NOMO-1 (cell line): ENCODE results near the gene TEX10.
"Not testable (repeated sequence)": the region's sequence is repeated elsewhere in the genome, so short reads cannot be mapped to it uniquely, and the experiment has no call there.

Source experiments
- DNase-seq, 2 experiments: peaks; one replicate each; lab custom pipeline; 2025; ENCODE audit not compliant: unreplicated experiment in 2 of 2; lab: John Stamatoyannopoulos, UW

The TEX10 gene

GRCh38 chr9:100352727-100353505 lies at the start of gene TEX10:
Gene TEX10 (minus strand): TSS chr9:100352942. CDS start chr9:100349363, 3,579 bp downstream.
- DNase-seq: peak; percentile 76 to 91

- no peak for DNase-seq
Measured at GRCh38 chr9:100401042-100401441, 48.3 kb upstream of the TEX10 start.

- DNase-seq: no peak
Measured at GRCh38 chr9:100397529-100398266, 45.0 kb upstream of the TEX10 start.

GRCh38 chr9:100396769-100397168 lies 44.0 kb upstream of the TEX10 start:
- no peak for DNase-seq

- DNase-seq: peak in 1 of 2 experiments; percentile 34
Measured at GRCh38 chr9:100394816-100395215, 42.1 kb upstream of the TEX10 start.

DNA sequence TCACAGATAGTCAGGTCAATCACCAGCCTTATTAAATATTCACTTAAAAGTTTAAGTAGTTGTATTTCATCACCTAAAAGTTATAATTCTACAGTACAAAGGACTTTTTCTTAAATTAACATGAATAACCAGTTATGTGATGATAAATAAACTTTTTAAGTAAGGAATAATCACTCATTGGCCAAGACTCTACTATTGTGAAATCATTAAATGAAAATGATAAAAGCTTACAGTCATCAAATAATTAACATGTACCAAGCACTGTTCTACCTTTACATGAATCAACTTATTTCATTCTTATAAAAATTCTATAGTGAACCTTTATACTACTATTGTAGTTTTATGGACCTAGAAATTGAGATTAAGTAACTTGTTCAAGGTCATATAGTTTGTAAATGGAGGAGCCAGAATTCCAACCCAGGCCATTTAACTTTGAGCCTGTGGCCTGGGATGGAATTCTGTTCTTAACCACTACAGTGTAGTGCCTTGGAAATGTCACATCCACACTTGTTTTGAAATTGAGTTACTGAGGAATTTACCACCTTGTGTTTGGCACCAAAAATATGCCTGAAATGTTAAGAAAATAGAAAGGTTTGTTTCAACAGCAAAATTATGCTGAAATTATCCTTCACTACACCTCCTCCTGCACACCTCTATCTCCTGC lies 41.4 kb upstream of the TEX10 start:
- no peak for DNase-seq

- not testable (repeated sequence) for DNase-seq
Measured at GRCh38 chr9:100392989-100393388, 40.2 kb upstream of the TEX10 start.

GRCh38 chr9:100379862-100380261 lies 27.1 kb upstream of the TEX10 start:
- no peak for DNase-seq

DNA sequence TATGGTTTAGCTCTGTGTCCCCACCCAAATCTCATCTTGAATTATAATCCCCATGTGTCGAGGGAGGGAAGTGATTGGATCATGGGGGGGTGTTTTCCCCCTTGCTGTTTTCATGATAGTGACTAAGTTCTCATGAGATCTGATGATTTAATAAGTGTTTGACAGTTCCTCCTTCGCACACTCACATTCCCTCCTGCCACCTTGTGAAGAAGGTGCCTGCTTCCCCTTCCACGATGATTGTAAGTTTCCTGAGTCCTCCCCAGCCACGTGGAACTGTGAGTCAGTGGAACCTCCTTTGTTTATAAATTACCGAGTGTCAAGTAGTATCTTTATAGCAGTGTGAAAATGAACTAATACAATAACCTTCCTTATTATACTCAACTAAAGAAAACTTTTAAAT lies 24.3 kb upstream of the TEX10 start:
- DNase-seq: peak in 1 of 2 experiments; percentile 13

DNA sequence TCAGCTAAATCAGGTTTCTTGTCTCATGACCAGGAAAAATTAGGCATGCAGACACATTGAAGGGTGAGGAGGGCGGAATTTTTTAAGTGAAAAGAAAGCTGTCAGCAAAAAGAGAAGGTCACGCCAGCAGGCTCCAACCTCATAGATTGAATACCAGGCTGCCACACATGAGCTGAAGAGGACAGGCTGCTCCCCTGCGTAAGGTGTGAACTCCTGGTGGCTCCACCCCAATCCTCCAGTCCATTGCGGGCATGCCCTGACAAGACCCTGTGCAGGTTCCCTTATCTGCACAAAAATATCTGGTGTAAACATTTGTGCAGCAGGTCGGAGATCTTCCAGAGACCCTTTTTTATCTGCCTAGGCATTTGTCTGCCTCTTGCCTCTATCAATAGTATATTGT lies 22.9 kb upstream of the TEX10 start:
- no peak for DNase-seq

- DNase-seq: no peak
Measured at GRCh38 chr9:100372648-100373047, 19.9 kb upstream of the TEX10 start.

- DNase-seq: no peak
Measured at GRCh38 chr9:100370064-100370723, 17.5 kb upstream of the TEX10 start.

- DNase-seq: no peak
Measured at GRCh38 chr9:100368672-100369071, 15.9 kb upstream of the TEX10 start.

DNA sequence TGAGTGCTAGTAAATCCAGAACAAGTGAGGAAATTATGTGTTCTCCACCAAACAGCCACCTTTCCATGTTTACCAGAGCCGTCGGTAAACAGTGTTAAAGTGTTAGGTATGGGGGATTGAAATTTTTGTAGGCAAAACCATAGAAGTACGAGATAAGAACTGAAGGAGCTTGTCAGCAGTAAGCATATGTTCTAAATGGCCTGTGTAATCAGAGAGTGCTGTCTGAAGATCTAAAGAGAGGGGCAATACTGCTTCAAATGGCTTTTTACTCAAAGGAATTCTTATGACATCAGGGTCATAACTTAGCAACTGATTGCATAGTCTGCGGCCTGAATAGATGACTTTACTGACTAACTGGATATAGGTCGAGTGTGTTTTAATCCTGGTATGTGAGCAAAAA lies 13.4 kb upstream of the TEX10 start:
- no peak for DNase-seq

- no peak for DNase-seq
Measured at GRCh38 chr9:100364013-100364412, 11.3 kb upstream of the TEX10 start.

- DNase-seq: no peak
Measured at GRCh38 chr9:100359057-100359456, 6.3 kb upstream of the TEX10 start.

GRCh38 chr9:100357501-100357900 lies 4.8 kb upstream of the TEX10 start:
- DNase-seq: peak in 1 of 2 experiments; percentile 15

DNA sequence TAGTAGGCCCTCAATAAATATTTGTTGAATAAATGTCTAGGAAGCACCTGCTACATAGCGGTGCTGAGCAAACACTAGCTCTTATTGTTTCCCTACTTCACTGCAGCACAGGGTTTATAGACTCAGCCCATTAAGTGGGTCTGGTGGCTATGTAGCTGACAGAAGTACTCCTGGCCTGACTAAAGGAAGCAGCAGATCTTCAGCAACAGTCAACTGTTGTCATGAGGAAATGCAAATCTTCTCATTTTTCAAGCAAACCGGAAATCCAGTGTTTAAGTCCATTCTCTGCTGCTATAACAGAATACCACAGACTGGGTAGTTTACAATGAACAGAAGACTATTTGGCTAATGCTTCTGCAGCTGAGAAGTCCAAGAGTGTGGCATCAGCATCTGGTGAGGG lies 2.8 kb upstream of the TEX10 start:
- no peak for DNase-seq

- DNase-seq: peak in 1 of 2 experiments; percentile 11
Measured at GRCh38 chr9:100354121-100354800, 1.5 kb upstream of the TEX10 start.

- DNase-seq: peak in 1 of 2 experiments; percentile 22
Measured at GRCh38 chr9:100352201-100352726, 478 bp downstream of the TEX10 start.
